Epithelial cell of umbilical artery (primary cell): ENCODE measurements around the gene TRIM54. TPM values are rescaled to one million over a fixed set of nuclear protein-coding genes. Genes with fewer than 3 reads are reported as not detected.

ENCODE experiments used
- total RNA-seq: library from RNA; depleted of rRNA; stranded (reverse); fragments of >200 nt; gene quantifications from 2 replicates; pipeline ENCODE4 v1.2.3, GENCODE V29; 2014

Gene TRIM54
- under 0.01 TPM in 1 of 2 replicates, not detected in the other for total RNA-seq

GRCh38 chr2:27281855-27282559 is at the start of gene TRIM54:
Gene TRIM54 (plus strand): TSS chr2:27282429. CDS start chr2:27282732, 303 bp downstream.

GRCh38 chr2:27262379-27263286 is 19.6 kb upstream of the TRIM54 start, which contains the start of gene SLC30A3:
Gene SLC30A3 (minus strand): TSS chr2:27263047. CDS start chr2:27262906, 141 bp downstream.

GRCh38 chr2:27275211-27276150 is 6.7 kb upstream of the TRIM54 start, which contains the start of gene DNAJC5G:
Gene DNAJC5G (plus strand): TSS chr2:27275433. CDS start chr2:27276729, 1,296 bp downstream.

GRCh38 chr2:27308359-27308881 is 26.2 kb downstream of the TRIM54 start, which contains the start of gene UCN:
Gene UCN (minus strand): TSS chr2:27308445. CDS start chr2:27307895, 550 bp downstream.

GRCh38 chr2:27322766-27323595 is 40.8 kb downstream of the TRIM54 start, which contains the start of gene MPV17:
Gene MPV17 (minus strand): TSS chr2:27323097. CDS start chr2:27322517, 580 bp downstream.

GRCh38 chr2:27356382-27357181 is 74.4 kb downstream of the TRIM54 start, which contains the start of gene GTF3C2:
Gene GTF3C2 (minus strand): TSS chr2:27356764. CDS start chr2:27343554, 13,210 bp downstream.

Other genes starting within 250 kb of the TRIM54 start
- 20.5 and 21.9 TPM in 2 replicates for gene TMEM214, start 249.5 kb upstream of the TRIM54 start, total RNA-seq
- 15.7 and 17.2 TPM in 2 replicates for gene AGBL5, start 230.8 kb upstream of the TRIM54 start, total RNA-seq
- 429 and 623 TPM in 2 replicates for gene OST4, start 210.8 kb upstream of the TRIM54 start, total RNA-seq
- 1.9 and 6.1 TPM in 2 replicates for gene EMILIN1, start 203.8 kb upstream of the TRIM54 start, total RNA-seq
- 1.3 and 5.2 TPM in 2 replicates for gene KHK, start 195.7 kb upstream of the TRIM54 start, total RNA-seq
- gene CGREF1, start 163.3 kb upstream of the TRIM54 start, total RNA-seq: 3.6 and 4.7 TPM in 2 replicates
- not detected in 2 replicates for gene ABHD1, start 158.6 kb upstream of the TRIM54 start, total RNA-seq
- gene PREB, start 147.8 kb upstream of the TRIM54 start, total RNA-seq: 44.2 and 44.5 TPM in 2 replicates
- gene PRR30, start 143.0 kb upstream of the TRIM54 start, total RNA-seq: not detected in 2 replicates
- not detected in 2 replicates for gene TCF23, start 133.4 kb upstream of the TRIM54 start, total RNA-seq
- gene ATRAID, start 70.4 kb upstream of the TRIM54 start, total RNA-seq: 137 and 156 TPM in 2 replicates
- 35.4 and 43.8 TPM in 2 replicates for gene SLC5A6, start 70.2 kb upstream of the TRIM54 start, total RNA-seq
- gene CAD, start 65.1 kb upstream of the TRIM54 start, total RNA-seq: 27.2 and 31.5 TPM in 2 replicates
- gene SLC30A3, start 19.4 kb upstream of the TRIM54 start, total RNA-seq: 0.32 TPM in 1 of 2 replicates, not detected in the other
- not detected in 2 replicates for gene DNAJC5G, start 7.0 kb upstream of the TRIM54 start, total RNA-seq
- 0.46 TPM in 1 of 2 replicates, not detected in the other for gene UCN, start 26.0 kb downstream of the TRIM54 start, total RNA-seq
- 37.7 and 61.9 TPM in 2 replicates for gene MPV17, start 40.7 kb downstream of the TRIM54 start, total RNA-seq
- 20.4 and 27.3 TPM in 2 replicates for gene GTF3C2, start 74.3 kb downstream of the TRIM54 start, total RNA-seq
- gene EIF2B4, start 87.9 kb downstream of the TRIM54 start, total RNA-seq: 29.6 and 35.9 TPM in 2 replicates
- 136 and 162 TPM in 2 replicates for gene SNX17, start 88.2 kb downstream of the TRIM54 start, total RNA-seq
- gene ZNF513, start 98.3 kb downstream of the TRIM54 start, total RNA-seq: 5.8 and 7.8 TPM in 2 replicates
- 131 and 148 TPM in 2 replicates for gene PPM1G, start 127.2 kb downstream of the TRIM54 start, total RNA-seq
- gene NRBP1, start 146.2 kb downstream of the TRIM54 start, total RNA-seq: 104 and 129 TPM in 2 replicates
- gene KRTCAP3, start 160.0 kb downstream of the TRIM54 start, total RNA-seq: not detected in 2 replicates
- 19.8 and 28.6 TPM in 2 replicates for gene IFT172, start 207.3 kb downstream of the TRIM54 start, total RNA-seq
- gene FNDC4, start 212.8 kb downstream of the TRIM54 start, total RNA-seq: 19.5 and 36.1 TPM in 2 replicates
- 3.2 and 8.8 TPM in 2 replicates for gene GCKR, start 214.4 kb downstream of the TRIM54 start, total RNA-seq